ENCODE measurements around the gene PPFIA3.

GRCh38 chr19:49200238-49200862, 81.0 kb downstream of the PPFIA3 start:
- no peak for TF ChIP-seq POLR2A (IDR thresholded peaks at IDR 0.05)
- no peak for TF ChIP-seq CTCF (IDR thresholded peaks at IDR 0.05)
- no peak for TF ChIP-seq EP300 (IDR thresholded peaks at IDR 0.05)

Data from tibial nerve (tissue), 4 donors.